GM18858 (cell line): ENCODE results near the gene AXIN1.

Experiments used
- ATAC-seq: cut with Tn5 transposase; IDR thresholded peaks from one replicate; pipeline ENCODE4 v1.9.1; 2021; ENCODE audit not compliant: unreplicated experiment

The AXIN1 gene

GRCh38 chr16:253833-254232 lies 98.7 kb downstream of the AXIN1 start:
- ATAC-seq = no peak

DNA sequence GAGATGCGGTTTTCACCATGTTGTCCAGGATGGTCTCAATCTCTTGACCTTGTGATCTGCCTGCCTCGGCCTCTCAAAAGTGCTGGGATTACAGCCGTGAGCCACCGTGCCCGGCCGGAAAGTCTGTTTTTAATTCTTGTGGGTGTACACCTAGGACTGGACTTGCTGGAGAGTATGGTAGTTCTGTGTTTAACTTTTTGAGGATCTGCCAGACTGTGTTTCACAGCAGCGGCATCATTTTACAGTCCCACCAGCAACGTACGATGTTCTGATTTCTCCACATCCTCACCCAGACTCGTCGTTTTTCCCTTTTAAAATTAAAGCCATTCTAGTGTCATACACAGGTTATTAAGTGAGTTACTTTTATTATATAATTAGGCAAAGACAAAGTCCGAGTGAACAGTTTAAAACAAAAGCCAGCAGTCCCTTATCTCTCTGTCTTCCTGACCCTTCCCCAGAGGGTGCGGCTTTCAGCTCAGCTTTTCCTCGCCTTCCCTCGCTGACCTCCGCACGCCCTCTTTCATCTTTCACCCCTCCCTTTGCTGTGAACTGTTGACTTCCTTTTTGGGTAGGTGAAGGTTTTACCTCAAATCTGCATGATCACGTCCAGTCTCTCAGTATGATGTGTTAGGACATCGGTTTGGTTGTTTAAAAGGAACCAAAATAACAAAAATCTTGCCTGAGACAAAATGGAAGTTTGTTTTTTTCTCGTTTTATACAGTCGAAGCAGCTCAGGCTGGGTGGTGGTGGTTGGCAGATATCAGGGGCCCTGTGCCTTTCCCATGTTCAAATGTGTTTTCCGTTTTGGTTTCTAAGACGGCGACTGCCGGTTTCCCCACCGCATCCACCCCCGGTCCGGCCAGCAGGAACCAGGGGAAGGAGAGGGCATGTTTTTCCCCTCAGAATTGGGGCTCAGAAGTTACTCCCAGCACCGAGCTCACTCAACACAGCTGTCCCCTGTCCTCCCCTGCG lies 99.9 kb downstream of the AXIN1 start:
- no peak for ATAC-seq

- no peak for ATAC-seq
These were observed 103.1 kb downstream of the AXIN1 start for GRCh38 chr16:249431-249830.

DNA sequence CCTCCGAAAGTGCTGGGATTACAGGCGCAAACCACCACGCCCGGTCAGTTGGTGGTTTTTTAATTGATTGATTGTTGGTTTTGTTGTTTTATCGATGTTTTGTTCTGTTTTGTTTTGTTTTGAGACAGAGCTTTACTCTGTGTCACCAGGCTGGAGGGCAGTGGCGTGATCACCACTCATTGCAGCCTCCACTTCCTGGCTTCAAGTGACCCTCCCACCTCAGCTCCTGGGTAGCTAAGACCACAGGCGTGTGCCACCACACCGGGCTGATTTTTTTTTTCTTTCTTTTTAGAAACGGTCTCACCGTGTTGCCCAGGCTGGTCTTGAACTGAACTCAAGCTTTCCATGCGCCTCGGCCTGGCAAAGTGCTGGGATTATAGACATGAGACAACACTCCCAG lies 105.5 kb downstream of the AXIN1 start:
- no peak for ATAC-seq

GRCh38 chr16:245105-245504 lies 107.4 kb downstream of the AXIN1 start:
- ATAC-seq = no peak

GRCh38 chr16:243348-243747 lies 109.2 kb downstream of the AXIN1 start:
- ATAC-seq = no peak

- ATAC-seq = no peak
These were observed 110.2 kb downstream of the AXIN1 start for GRCh38 chr16:242281-242680.

- ATAC-seq = no peak
These were observed 112.0 kb downstream of the AXIN1 start for GRCh38 chr16:240559-240958.

DNA sequence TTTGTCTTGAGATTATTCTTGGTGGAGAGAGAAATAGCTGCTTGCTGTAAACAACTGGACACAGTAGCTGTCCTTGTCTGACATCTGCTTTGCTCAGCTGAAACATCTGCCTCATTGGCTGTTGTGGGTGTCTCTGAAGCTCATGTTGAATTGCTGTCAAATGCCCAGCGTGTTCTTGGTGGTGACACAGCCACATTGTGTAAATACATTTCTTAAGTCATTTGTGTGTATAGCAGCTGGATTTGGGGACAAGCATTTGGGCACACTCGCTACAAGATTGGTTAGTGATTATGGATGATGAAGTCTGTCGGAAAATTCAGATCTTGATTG lies 112.6 kb downstream of the AXIN1 start:
- no peak for ATAC-seq
